ENCODE data around the gene SPPL3. TPM values are rescaled to one million over a fixed set of nuclear protein-coding genes. Genes with fewer than 3 reads are reported as not detected.

SPPL3 gene
- total RNA-seq, 1 experiment from 2014 or later = 39.7 TPM

DNA sequence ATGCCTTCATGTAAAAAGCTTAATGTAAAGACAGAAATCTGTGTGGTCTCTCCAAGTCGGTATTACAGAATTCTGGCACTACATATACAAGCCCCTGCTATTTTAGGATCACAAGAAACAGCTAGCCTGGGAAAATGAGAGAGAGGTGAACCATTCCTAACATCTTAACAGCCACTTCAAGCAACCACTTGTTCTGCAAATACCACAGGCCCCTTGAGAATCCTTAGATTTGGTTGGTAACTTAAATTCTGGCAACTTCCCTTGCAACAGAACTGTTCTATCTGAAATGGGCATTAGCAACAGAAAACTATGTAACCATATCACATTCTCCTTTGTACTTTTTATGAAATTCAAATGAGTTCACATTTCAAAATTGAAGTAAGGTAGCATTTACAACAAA, 68.5 kb downstream of the SPPL3 start:
- Histone ChIP-seq H3K4me3 (replicated peaks in 1 of 2; ENCODE audit: low read depth in 1 of 2, low read length in 2 of 2) (no peak overlapping the region), H3K27ac (ENCODE audit: low read depth, low read length) (no peak overlapping the region), H3K4me2 (ENCODE audit: low read length) (no peak overlapping the region), H3K27me3 (ENCODE audit: insufficient read depth, low read length) (no peaks in the 10 kb centered on the region), H3K79me2 (ENCODE audit: insufficient read depth, low read length) (peaks cover 26% of the 10 kb centered on the region; the same call in 1 of the 2 replicates), H3K9me2 (ENCODE audit: insufficient read depth) (no peaks in the 10 kb centered on the region), H4K20me1 (ENCODE audit: insufficient read depth) (peaks cover 4% of the 10 kb centered on the region; the same call in 1 of the 2 replicates), H3K9me3 (ENCODE audit: control insufficient read depth in 1 of 2, insufficient read depth in 1 of 2, low read depth in 1 of 2, low read length in 2 of 2) (no peaks in the 10 kb centered on the region), H3K4me1 (ENCODE audit: control insufficient read depth in 1 of 2, insufficient read depth in 2 of 2, low read length in 2 of 2) (peaks cover 0 to 4% of the 10 kb centered on the region in 2 experiments; a peak in 3 of 4 replicates), H2AFZ (ENCODE audit: low read depth, low read length, poor library complexity, severe bottlenecking) (no peak overlapping the region), H3K36me3 (ENCODE audit: control insufficient read depth in 1 of 2, insufficient read depth in 2 of 2, low read length in 2 of 2) (no peaks in the 10 kb centered on the region), H3K9ac (ENCODE audit: low read length) (no peak overlapping the region)
- BruUV-seq (replicated peaks) = no TSS peak
- no peak for TF ChIP-seq ZFX (IDR thresholded peaks at IDR 0.05)
- TF ChIP-seq, protein P1, sequence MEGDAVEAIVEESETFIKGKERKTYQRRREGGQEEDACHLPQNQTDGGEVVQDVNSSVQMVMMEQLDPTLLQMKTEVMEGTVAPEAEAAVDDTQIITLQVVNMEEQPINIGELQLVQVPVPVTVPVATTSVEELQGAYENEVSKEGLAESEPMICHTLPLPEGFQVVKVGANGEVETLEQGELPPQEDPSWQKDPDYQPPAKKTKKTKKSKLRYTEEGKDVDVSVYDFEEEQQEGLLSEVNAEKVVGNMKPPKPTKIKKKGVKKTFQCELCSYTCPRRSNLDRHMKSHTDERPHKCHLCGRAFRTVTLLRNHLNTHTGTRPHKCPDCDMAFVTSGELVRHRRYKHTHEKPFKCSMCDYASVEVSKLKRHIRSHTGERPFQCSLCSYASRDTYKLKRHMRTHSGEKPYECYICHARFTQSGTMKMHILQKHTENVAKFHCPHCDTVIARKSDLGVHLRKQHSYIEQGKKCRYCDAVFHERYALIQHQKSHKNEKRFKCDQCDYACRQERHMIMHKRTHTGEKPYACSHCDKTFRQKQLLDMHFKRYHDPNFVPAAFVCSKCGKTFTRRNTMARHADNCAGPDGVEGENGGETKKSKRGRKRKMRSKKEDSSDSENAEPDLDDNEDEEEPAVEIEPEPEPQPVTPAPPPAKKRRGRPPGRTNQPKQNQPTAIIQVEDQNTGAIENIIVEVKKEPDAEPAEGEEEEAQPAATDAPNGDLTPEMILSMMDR (IDR thresholded peaks at IDR 0.05 in 2 of 3, conservative IDR thresholded peaks at IDR 0.05 in 1 of 3; ENCODE audit: borderline replicate concordance in 1 of 3, insufficient read depth in 1 of 3, low read depth in 2 of 3, low read length in 2 of 3) = no peak
- DNase-seq (ENCODE audit: low read depth, low spot score) = no peak
- intact Hi-C loops (cut with micrococcal nuclease) = no loop called here
- CTCF ChIA-PET = no interaction called here
- ATAC-seq = no peak
- RAD21 ChIA-PET (ENCODE audit: low non-redundant PET in 1 of 2, low total read pairs in 2 of 2, uncharacterized antibody in 2 of 2, unreplicated experiment in 2 of 2) = no interaction called here
- POLR2A ChIA-PET = interaction anchor here (1.2 kb wide), 1 partner anchor 12 kb away, joined by 3 read pairs; no protein-coding TSS in a partner anchor

DNA sequence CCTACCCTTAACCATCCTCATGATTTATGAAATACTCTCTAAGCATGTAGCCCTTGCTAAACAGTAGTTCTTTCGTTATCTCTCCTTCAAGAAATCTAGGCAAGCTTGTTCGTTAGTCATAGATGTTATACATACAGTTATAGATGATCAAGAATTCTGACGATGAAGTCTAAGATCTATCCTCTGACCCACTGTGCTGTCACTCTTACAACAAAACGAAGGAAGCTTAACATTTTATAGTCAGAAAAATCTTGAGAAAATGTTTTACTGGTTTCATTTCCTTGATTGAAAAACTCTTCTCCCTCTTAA, 68.9 kb downstream of the SPPL3 start:
- no peak for DNase-seq (ENCODE audit: low read depth, low spot score)
- Histone ChIP-seq H4K20me1 (ENCODE audit: insufficient read depth) (peaks cover 4% of the 10 kb centered on the region; the same call in 1 of the 2 replicates), H3K36me3 (ENCODE audit: control insufficient read depth in 1 of 2, insufficient read depth in 2 of 2, low read length in 2 of 2) (no peaks in the 10 kb centered on the region), H3K27ac (ENCODE audit: low read depth, low read length) (no peak overlapping the region), H3K9ac (ENCODE audit: low read length) (no peak overlapping the region), H3K27me3 (ENCODE audit: insufficient read depth, low read length) (no peaks in the 10 kb centered on the region), H3K79me2 (ENCODE audit: insufficient read depth, low read length) (peaks cover 26% of the 10 kb centered on the region; the same call in 1 of the 2 replicates), H3K4me3 (replicated peaks in 1 of 2; ENCODE audit: low read depth in 1 of 2, low read length in 2 of 2) (no peak overlapping the region), H3K4me1 (ENCODE audit: control insufficient read depth in 1 of 2, insufficient read depth in 2 of 2, low read length in 2 of 2) (peaks cover 0 to 6% of the 10 kb centered on the region in 2 experiments; a peak in 3 of 4 replicates), H3K4me2 (ENCODE audit: low read length) (no peak overlapping the region), H3K9me3 (ENCODE audit: control insufficient read depth in 1 of 2, insufficient read depth in 1 of 2, low read depth in 1 of 2, low read length in 2 of 2) (no peaks in the 10 kb centered on the region), H2AFZ (ENCODE audit: low read depth, low read length, poor library complexity, severe bottlenecking) (no peak overlapping the region), H3K9me2 (ENCODE audit: insufficient read depth) (no peaks in the 10 kb centered on the region)
- intact Hi-C loops (cut with micrococcal nuclease) = no loop called here
- ChIA-PET POLR2A (interaction anchor here (1.2 kb wide), 1 partner anchor 12 kb away, joined by 3 read pairs; no protein-coding TSS in a partner anchor), CTCF (no interaction called here), RAD21 (ENCODE audit: low non-redundant PET in 1 of 2, low total read pairs in 2 of 2, uncharacterized antibody in 2 of 2, unreplicated experiment in 2 of 2) (no interaction called here)
- ATAC-seq = no peak
- no TSS peak for BruUV-seq (replicated peaks)
- TF ChIP-seq FOSL1 (IDR thresholded peaks at IDR 0.05; ENCODE audit: low read depth) (no peak), RAD21 (IDR thresholded peaks at IDR 0.05; ENCODE audit: low read depth) (no peak), ZFX (IDR thresholded peaks at IDR 0.05) (no peak), SIN3A (IDR thresholded peaks at IDR 0.05; ENCODE audit: low read depth) (no peak), ELF1 (IDR thresholded peaks at IDR 0.05; ENCODE audit: borderline replicate concordance, low read depth) (no peak), SRF (IDR thresholded peaks at IDR 0.05; ENCODE audit: low read depth) (no peak), POLR2AphosphoS5 (IDR thresholded peaks at IDR 0.05; ENCODE audit: low read depth, low read length) (no peak), CBX3 (IDR thresholded peaks at IDR 0.05; ENCODE audit: low read depth) (no peak), JUND (IDR thresholded peaks at IDR 0.05) (no peak), POLR2A (IDR thresholded peaks at IDR 0.05; ENCODE audit: borderline replicate concordance, extremely low read depth, insufficient read depth, insufficient read length) (no peak), EZH2phosphoT487 (IDR thresholded peaks at IDR 0.05; ENCODE audit: borderline replicate concordance) (no peak)
- TF ChIP-seq, protein P2, sequence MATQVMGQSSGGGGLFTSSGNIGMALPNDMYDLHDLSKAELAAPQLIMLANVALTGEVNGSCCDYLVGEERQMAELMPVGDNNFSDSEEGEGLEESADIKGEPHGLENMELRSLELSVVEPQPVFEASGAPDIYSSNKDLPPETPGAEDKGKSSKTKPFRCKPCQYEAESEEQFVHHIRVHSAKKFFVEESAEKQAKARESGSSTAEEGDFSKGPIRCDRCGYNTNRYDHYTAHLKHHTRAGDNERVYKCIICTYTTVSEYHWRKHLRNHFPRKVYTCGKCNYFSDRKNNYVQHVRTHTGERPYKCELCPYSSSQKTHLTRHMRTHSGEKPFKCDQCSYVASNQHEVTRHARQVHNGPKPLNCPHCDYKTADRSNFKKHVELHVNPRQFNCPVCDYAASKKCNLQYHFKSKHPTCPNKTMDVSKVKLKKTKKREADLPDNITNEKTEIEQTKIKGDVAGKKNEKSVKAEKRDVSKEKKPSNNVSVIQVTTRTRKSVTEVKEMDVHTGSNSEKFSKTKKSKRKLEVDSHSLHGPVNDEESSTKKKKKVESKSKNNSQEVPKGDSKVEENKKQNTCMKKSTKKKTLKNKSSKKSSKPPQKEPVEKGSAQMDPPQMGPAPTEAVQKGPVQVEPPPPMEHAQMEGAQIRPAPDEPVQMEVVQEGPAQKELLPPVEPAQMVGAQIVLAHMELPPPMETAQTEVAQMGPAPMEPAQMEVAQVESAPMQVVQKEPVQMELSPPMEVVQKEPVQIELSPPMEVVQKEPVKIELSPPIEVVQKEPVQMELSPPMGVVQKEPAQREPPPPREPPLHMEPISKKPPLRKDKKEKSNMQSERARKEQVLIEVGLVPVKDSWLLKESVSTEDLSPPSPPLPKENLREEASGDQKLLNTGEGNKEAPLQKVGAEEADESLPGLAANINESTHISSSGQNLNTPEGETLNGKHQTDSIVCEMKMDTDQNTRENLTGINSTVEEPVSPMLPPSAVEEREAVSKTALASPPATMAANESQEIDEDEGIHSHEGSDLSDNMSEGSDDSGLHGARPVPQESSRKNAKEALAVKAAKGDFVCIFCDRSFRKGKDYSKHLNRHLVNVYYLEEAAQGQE (IDR thresholded peaks at IDR 0.05; ENCODE audit: low read depth) = no peak
- TF ChIP-seq, protein P1 (IDR thresholded peaks at IDR 0.05 in 2 of 3, conservative IDR thresholded peaks at IDR 0.05 in 1 of 3; ENCODE audit: borderline replicate concordance in 1 of 3, insufficient read depth in 1 of 3, low read depth in 2 of 3, low read length in 2 of 3) = no peak

Data from HCT116 (cell line).